IMR-90 (cell line): Measurements from ENCODE around the gene ZNF555. TPM values are rescaled to one million over a fixed set of nuclear protein-coding genes. Genes with fewer than 3 reads are reported as not detected.

ENCODE experiments used
- ATAC-seq: fragments of 200-7000 bp; cut with Tn5 transposase; 2 replicates; pipeline ENCODE4 v1.9.1; 2020; ENCODE audit warnings: low read depth, mild to moderate bottlenecking, moderate library complexity
- BruUV-seq: library from RNA; stranded (reverse); fragments of 400-500 nt; replicated peaks from 2 replicates; lab custom pipeline; 2021; lab: Mats Ljungman, UMichigan
- CTCF ChIA-PET: fragments of 300-600 bp; formaldehyde crosslinking; extraction: SDS; loops from one replicate; lab custom pipeline; 2021; ENCODE audit warnings: antibody characterized with exemption; lab: Yijun Ruan, JAX
- POLR2A ChIA-PET: fragments of 300-600 bp; sonication (Branson Sonifier 250); formaldehyde crosslinking; loops from one replicate; lab custom pipeline; 2022; ENCODE audit warnings: antibody characterized with exemption; ENCODE audit not compliant: unreplicated experiment; lab: Charles Lee
- DNase-seq: peaks from one replicate; pipeline ENCODE4 v3.0.0; 2013
- H2AFZ ChIP-seq: replicated peaks from 2 replicates; pipeline ENCODE3; 2013; ENCODE audit warnings: low read length, mild to moderate bottlenecking; ENCODE audit not compliant: poor library complexity
- H2AK5ac ChIP-seq: 2 replicates; pipeline ENCODE4 v1.6.1; 2013; ENCODE audit warnings: low read depth, low read length, inconsistent platforms
- H2AK9ac ChIP-seq: replicated peaks from 2 replicates; pipeline ENCODE3; 2013; ENCODE audit warnings: mild to moderate bottlenecking, low read depth, low read length, moderate library complexity; ENCODE audit not compliant: poor library complexity
- H2BK120ac ChIP-seq: 2 replicates; pipeline ENCODE4 v1.6.1; 2013; ENCODE audit warnings: low read depth, low read length, inconsistent platforms
- H2BK15ac ChIP-seq: 3 replicates; pipeline ENCODE4 v1.6.1; 2013; ENCODE audit warnings: low read depth, low read length, inconsistent platforms
- H2BK20ac ChIP-seq: 2 replicates; pipeline ENCODE4 v1.6.1; 2013; ENCODE audit warnings: low read depth, mild to moderate bottlenecking, inconsistent platforms, low read length, moderate library complexity
- H2BK5ac ChIP-seq: 2 replicates; pipeline ENCODE4 v1.6.1; 2013; ENCODE audit warnings: mild to moderate bottlenecking, low read depth, low read length, inconsistent platforms; ENCODE audit not compliant: poor library complexity, severe bottlenecking
- H3K14ac ChIP-seq: replicated peaks from 2 replicates; pipeline ENCODE4 v1.6.1; 2013; ENCODE audit warnings: low read depth, low read length, inconsistent platforms
- H3K18ac ChIP-seq: 2 replicates; pipeline ENCODE4 v1.6.1; 2013; ENCODE audit warnings: low read depth, low read length, control low read depth
- H3K23ac ChIP-seq: 2 replicates; pipeline ENCODE4 v1.6.1; 2013; ENCODE audit warnings: low read depth, low read length, inconsistent platforms
- H3K27ac ChIP-seq: 2 replicates; pipeline ENCODE4 v1.5.1; 2013; ENCODE audit warnings: mild to moderate bottlenecking, control low read depth, low read length; ENCODE audit not compliant: insufficient read depth
- H3K27me3 ChIP-seq: 2 replicates; pipeline ENCODE4 v1.6.1; 2013; ENCODE audit warnings: low read length; ENCODE audit not compliant: control insufficient read depth, insufficient read depth
- H3K36me3 ChIP-seq: 2 replicates; pipeline ENCODE4 v1.6.1; 2013; ENCODE audit warnings: low read length, mixed read lengths; ENCODE audit not compliant: control insufficient read depth, insufficient read depth
- H3K4ac ChIP-seq: 2 replicates; pipeline ENCODE4 v1.6.1; 2013; ENCODE audit warnings: low read depth, low read length, inconsistent platforms
- H3K4me1 ChIP-seq: 2 replicates; pipeline ENCODE4 v1.6.1; 2013; ENCODE audit warnings: low read length, mixed read lengths; ENCODE audit not compliant: control insufficient read depth, insufficient read depth
- H3K4me2 ChIP-seq: 2 replicates; pipeline ENCODE4 v1.6.1; 2013; ENCODE audit warnings: low read depth, mild to moderate bottlenecking, control low read depth, low read length, moderate library complexity
- H3K4me3 ChIP-seq: 2 replicates; pipeline ENCODE4 v1.5.1; 2013; ENCODE audit warnings: low read depth, mild to moderate bottlenecking, control low read depth, low read length, moderate library complexity; ENCODE audit not compliant: insufficient read depth
- H3K56ac ChIP-seq: 2 replicates; pipeline ENCODE4 v1.6.1; 2013; ENCODE audit warnings: low read length, inconsistent platforms; ENCODE audit not compliant: insufficient read depth; ENCODE audit errors: extremely low read depth
- H3K79me1 ChIP-seq, 2 experiments: 2 replicates each; pipeline ENCODE4 v1.6.1; 2013; ENCODE audit warnings: low read length in 2 of 2, inconsistent platforms in 1 of 2, low read depth in 1 of 2
- H3K9ac ChIP-seq: 2 replicates; pipeline ENCODE4 v1.6.1; 2013; ENCODE audit warnings: low read depth, low read length, control low read depth
- H3K9me1 ChIP-seq: 2 replicates; pipeline ENCODE4 v1.6.1; 2013; ENCODE audit warnings: low read length, inconsistent platforms; ENCODE audit not compliant: insufficient read depth
- H3K9me3 ChIP-seq: 2 replicates; pipeline ENCODE4 v1.6.1; 2013; ENCODE audit warnings: low read length; ENCODE audit not compliant: control insufficient read depth, insufficient read depth
- H4K20me1 ChIP-seq: 2 replicates; pipeline ENCODE4 v1.6.1; 2013; ENCODE audit warnings: low read length, inconsistent platforms; ENCODE audit not compliant: insufficient read depth
- H4K5ac ChIP-seq: 2 replicates; pipeline ENCODE4 v1.6.1; 2013; ENCODE audit warnings: mild to moderate bottlenecking, low read depth, low read length, control low read depth
- H4K8ac ChIP-seq, 2 experiments: 2 replicates each; pipeline ENCODE4 v1.6.1; 2013; ENCODE audit warnings: low read depth in 2 of 2, low read length in 2 of 2, control low read depth in 1 of 2, inconsistent platforms in 1 of 2
- H4K91ac ChIP-seq: 2 replicates; pipeline ENCODE4 v1.6.1; 2013; ENCODE audit warnings: low read depth, low read length, inconsistent platforms; ENCODE audit not compliant: insufficient read depth
- BHLHE40 ChIP-seq: fragments of 150-350 bp; IDR thresholded peaks from 2 replicates; pipeline ENCODE4 v1.6.1; 2016; ENCODE audit warnings: mild to moderate bottlenecking, low read depth, low read length
- CEBPB ChIP-seq: IDR thresholded peaks from 2 replicates; pipeline ENCODE4 v1.6.1; 2012; ENCODE audit warnings: low read depth, low read length, improper control_type of control experiment
- CHD1 ChIP-seq: IDR thresholded peaks from 2 replicates; pipeline ENCODE4 v1.6.1; 2012; ENCODE audit warnings: low read depth, low read length, improper control_type of control experiment
- FOS ChIP-seq: fragments of 150-350 bp; IDR thresholded peaks from 2 replicates; pipeline ENCODE4 v1.6.1; 2016; ENCODE audit warnings: low read depth, low read length
- MAFK ChIP-seq: IDR thresholded peaks from 2 replicates; pipeline ENCODE4 v1.6.1; 2012; ENCODE audit warnings: low read depth, low read length, improper control_type of control experiment
- MAZ ChIP-seq: IDR thresholded peaks from 2 replicates; pipeline ENCODE4 v1.6.1; 2012; ENCODE audit warnings: low read depth, mild to moderate bottlenecking, low read length, improper control_type of control experiment, moderate library complexity, borderline replicate concordance
- MXI1 ChIP-seq: IDR thresholded peaks from 2 replicates; pipeline ENCODE4 v1.6.1; 2012; ENCODE audit warnings: low read depth, mild to moderate bottlenecking, low read length, moderate library complexity, borderline replicate concordance
- NFE2L2 ChIP-seq: fragments of 150-350 bp; IDR thresholded peaks from 2 replicates; pipeline ENCODE4 v1.6.1; 2016; ENCODE audit warnings: low read depth, mild to moderate bottlenecking, low read length
- POLR2A ChIP-seq: IDR thresholded peaks from 2 replicates; pipeline ENCODE4 v1.6.1; 2012; ENCODE audit warnings: mild to moderate bottlenecking, low read depth, low read length
- RAD21 ChIP-seq: IDR thresholded peaks from 2 replicates; pipeline ENCODE4 v1.6.1; 2012; ENCODE audit warnings: low read length, improper control_type of control experiment
- RCOR1 ChIP-seq: IDR thresholded peaks from 2 replicates; pipeline ENCODE4 v1.6.1; 2012; ENCODE audit warnings: mild to moderate bottlenecking, low read length, improper control_type of control experiment; ENCODE audit not compliant: insufficient replicate concordance
- RFX5 ChIP-seq: IDR thresholded peaks from 2 replicates; pipeline ENCODE4 v1.8.0; 2012; ENCODE audit warnings: low read depth, mild to moderate bottlenecking, low read length, moderate library complexity
- SMC3 ChIP-seq: fragments of 150-350 bp; IDR thresholded peaks from 2 replicates; pipeline ENCODE4 v1.6.1; 2016; ENCODE audit warnings: low read depth, mild to moderate bottlenecking, antibody characterized with exemption, low read length, moderate library complexity
- WGBS, 2 experiments: methylation state at CpG; one replicate each; pipeline versions ENCODE4 v1.1.5 to v1.1.7; 2013; ENCODE audit warnings: missing lambda C conversion rate in 2 of 2; ENCODE audit not compliant: insufficient read length in 1 of 2; ENCODE audit errors: extremely low coverage in 2 of 2; 5-methylcytosine and 5-hydroxymethylcytosine counted together
- dilution Hi-C: fragments of 300-500 bp; cut with HindIII; formaldehyde crosslinking; loops from one replicate; pipeline ENCODE4 v1.14.3; 2018; ENCODE audit warnings: low sequenced_read_pairs; ENCODE audit not compliant: unreplicated experiment
- in situ Hi-C: fragments of 300-500 bp; cut with MboI; formaldehyde crosslinking; loops from 3 replicates; pipeline ENCODE4 v1.14.3; 2019; ENCODE audit warnings: low sequenced_read_pairs, inconsistent platforms, mixed read lengths
- intact Hi-C: fragments of 100-400 bp; cut with micrococcal nuclease; formaldehyde crosslinking; loops from 2 replicates; pipeline ENCODE4 v1.10.0; 2022
- polyA plus RNA-seq, 3 experiments: library from polyadenylated mRNA; depleted of rRNA; stranded (reverse); fragments of >200 nt; gene quantifications; 2 replicates each; pipeline ENCODE4 v1.2.3, GENCODE V29; 2012; ENCODE audit warnings: low replicate concordance in 1 of 3
- total RNA-seq: library from RNA; depleted of rRNA; stranded (reverse); fragments of >200 nt; gene quantifications from 2 replicates; pipeline ENCODE4 v1.2.3, GENCODE V29; 2012
- TF ChIP-seq, protein P1 (sequence below): fragments of 150-350 bp; IDR thresholded peaks from 2 replicates; pipeline ENCODE4 v1.6.1; 2017; ENCODE audit warnings: mild to moderate bottlenecking, antibody characterized with exemption, low read length, low read depth
- TF ChIP-seq, protein P2 (sequence below): fragments of 150-350 bp; IDR thresholded peaks from 2 replicates; pipeline ENCODE4 v1.6.1; 2016; ENCODE audit warnings: low read depth, mild to moderate bottlenecking, low read length, moderate library complexity, borderline replicate concordance
- TF ChIP-seq, protein P3 (sequence below): conservative IDR thresholded peaks from 2 replicates; pipeline ENCODE4 v1.5.1; 2012; ENCODE audit warnings: mild to moderate bottlenecking, low read depth, low read length, improper control_type of control experiment

The ZNF555 gene
- total and polyA plus RNA-seq, 2 of the 4 experiments (the other 2 are of a cell fraction): 2.8 to 9.7 TPM

DNA sequence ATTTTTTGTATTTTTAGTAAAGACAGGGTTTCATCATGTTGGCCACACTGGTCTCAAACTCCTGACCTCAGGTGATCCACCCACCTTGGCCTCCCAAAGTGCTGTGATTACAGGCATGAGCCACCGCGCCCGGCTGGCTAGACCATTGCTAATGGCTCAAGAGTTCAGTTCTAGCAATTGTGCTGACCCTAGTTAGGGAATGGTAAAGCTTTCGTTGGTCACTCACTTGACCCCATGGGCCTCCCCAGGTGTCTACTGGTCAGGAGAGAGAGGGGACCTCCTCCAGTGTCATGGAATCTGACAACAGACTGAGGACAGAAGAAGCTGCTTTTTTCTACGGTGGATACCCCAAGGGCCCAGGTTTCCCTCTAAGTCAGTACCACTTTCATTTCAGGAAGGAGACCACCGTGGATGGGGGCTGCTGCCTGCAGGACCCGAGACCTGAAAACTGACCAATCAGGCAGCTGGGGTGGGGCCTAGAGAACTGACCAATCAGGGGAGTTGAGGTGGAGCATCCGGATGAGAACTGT lies 25.3 kb downstream of the ZNF555 start:
- Histone ChIP-seq H3K9me3 (peaks cover 8% of the 10 kb centered on the region; the same call in 1 of the 2 replicates), H2BK5ac (no peak overlapping the region), H3K9ac (no peak overlapping the region), H2AK9ac (no peak overlapping the region), H3K4me1 (no peaks in the 10 kb centered on the region), H2AFZ (no peak overlapping the region), H3K9me1 (no peaks in the 10 kb centered on the region), H3K18ac (no peak overlapping the region), H3K23ac (no peak overlapping the region), H3K27ac (no peak overlapping the region), H4K5ac (no peak overlapping the region), H4K20me1 (no peaks in the 10 kb centered on the region), H3K4me2 (no peak overlapping the region), H3K79me1 (no peaks in the 10 kb centered on the region), H2BK120ac (no peak overlapping the region), H3K56ac (no peak overlapping the region), H3K27me3 (no peaks in the 10 kb centered on the region), H3K36me3 (no peaks in the 10 kb centered on the region), H4K91ac (no peak overlapping the region), H3K14ac (no peak overlapping the region), H2BK20ac (no peak overlapping the region), H3K4ac (no peak overlapping the region), H2AK5ac (no peak overlapping the region), H4K8ac (no peak overlapping the region), H2BK15ac (no peak overlapping the region), H3K4me3 (no peak overlapping the region)
- in situ Hi-C loops: loop anchor here (10.0 kb wide), 1 partner anchor 202 kb away; no protein-coding TSS in a partner anchor
- ChIA-PET CTCF (no interaction called here), POLR2A (no interaction called here)
- dilution Hi-C loops: no loop called here
- BruUV-seq: no TSS peak
- intact Hi-C loops: no loop called here
- DNase-seq: no peak
- no peak for TF ChIP-seq MAFK
- no peak for TF ChIP-seq RFX5
- TF ChIP-seq, protein P1, sequence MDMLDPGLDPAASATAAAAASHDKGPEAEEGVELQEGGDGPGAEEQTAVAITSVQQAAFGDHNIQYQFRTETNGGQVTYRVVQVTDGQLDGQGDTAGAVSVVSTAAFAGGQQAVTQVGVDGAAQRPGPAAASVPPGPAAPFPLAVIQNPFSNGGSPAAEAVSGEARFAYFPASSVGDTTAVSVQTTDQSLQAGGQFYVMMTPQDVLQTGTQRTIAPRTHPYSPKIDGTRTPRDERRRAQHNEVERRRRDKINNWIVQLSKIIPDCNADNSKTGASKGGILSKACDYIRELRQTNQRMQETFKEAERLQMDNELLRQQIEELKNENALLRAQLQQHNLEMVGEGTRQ: no peak
- no peak for TF ChIP-seq CHD1
- no peak for TF ChIP-seq RCOR1
- TF ChIP-seq POLR2A: no peak
- no peak for TF ChIP-seq NFE2L2
- no peak for TF ChIP-seq MAZ
- TF ChIP-seq SMC3: no peak
- no peak for TF ChIP-seq CEBPB
- TF ChIP-seq RAD21: no peak
- TF ChIP-seq MXI1: no peak
- TF ChIP-seq BHLHE40: no peak
- TF ChIP-seq, protein P2, sequence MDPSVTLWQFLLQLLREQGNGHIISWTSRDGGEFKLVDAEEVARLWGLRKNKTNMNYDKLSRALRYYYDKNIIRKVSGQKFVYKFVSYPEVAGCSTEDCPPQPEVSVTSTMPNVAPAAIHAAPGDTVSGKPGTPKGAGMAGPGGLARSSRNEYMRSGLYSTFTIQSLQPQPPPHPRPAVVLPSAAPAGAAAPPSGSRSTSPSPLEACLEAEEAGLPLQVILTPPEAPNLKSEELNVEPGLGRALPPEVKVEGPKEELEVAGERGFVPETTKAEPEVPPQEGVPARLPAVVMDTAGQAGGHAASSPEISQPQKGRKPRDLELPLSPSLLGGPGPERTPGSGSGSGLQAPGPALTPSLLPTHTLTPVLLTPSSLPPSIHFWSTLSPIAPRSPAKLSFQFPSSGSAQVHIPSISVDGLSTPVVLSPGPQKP: no peak
- no peak for TF ChIP-seq FOS
- TF ChIP-seq, protein P3, sequence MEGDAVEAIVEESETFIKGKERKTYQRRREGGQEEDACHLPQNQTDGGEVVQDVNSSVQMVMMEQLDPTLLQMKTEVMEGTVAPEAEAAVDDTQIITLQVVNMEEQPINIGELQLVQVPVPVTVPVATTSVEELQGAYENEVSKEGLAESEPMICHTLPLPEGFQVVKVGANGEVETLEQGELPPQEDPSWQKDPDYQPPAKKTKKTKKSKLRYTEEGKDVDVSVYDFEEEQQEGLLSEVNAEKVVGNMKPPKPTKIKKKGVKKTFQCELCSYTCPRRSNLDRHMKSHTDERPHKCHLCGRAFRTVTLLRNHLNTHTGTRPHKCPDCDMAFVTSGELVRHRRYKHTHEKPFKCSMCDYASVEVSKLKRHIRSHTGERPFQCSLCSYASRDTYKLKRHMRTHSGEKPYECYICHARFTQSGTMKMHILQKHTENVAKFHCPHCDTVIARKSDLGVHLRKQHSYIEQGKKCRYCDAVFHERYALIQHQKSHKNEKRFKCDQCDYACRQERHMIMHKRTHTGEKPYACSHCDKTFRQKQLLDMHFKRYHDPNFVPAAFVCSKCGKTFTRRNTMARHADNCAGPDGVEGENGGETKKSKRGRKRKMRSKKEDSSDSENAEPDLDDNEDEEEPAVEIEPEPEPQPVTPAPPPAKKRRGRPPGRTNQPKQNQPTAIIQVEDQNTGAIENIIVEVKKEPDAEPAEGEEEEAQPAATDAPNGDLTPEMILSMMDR: no peak
- ATAC-seq: no peak
- 75% methylated on average over 7 of the region's 8 CpGs; no CpG with 5 or more reads in 1 of the 2 experiments for WGBS, 2 experiments
